ENCODE results near the gene HEPHL1.

Gene HEPHL1

DNA sequence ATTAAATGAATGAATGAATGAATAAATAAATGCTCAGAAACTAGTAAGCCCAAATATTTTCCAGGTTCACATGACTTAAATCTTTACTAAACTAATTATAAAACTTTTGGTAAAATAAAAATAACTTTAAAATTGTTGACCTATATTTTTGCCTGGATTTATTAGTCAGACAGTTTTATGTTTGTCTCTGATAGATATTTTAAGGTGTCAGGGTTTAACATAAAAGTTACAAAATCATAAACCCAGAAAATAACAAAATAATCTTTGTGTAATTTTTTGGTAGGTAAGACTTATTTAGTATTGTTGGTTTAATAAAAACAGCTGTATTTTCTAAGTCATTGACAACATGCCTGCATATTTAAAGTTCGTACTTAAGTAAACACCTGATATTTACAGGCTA, 27.4 kb upstream of the HEPHL1 start:
- TF ChIP-seq TCF12 (IDR thresholded peaks at IDR 0.05; ENCODE audit: low read depth) (no peak), EGR1 (IDR thresholded peaks at IDR 0.05) (no peak), ZBTB7A (IDR thresholded peaks at IDR 0.05; ENCODE audit: low read depth) (no peak), TEAD4 (IDR thresholded peaks at IDR 0.05) (no peak), NFIC (IDR thresholded peaks at IDR 0.05) (no peak), FOXM1 (IDR thresholded peaks at IDR 0.05; ENCODE audit: borderline replicate concordance, low read depth) (no peak), TAF1 (IDR thresholded peaks at IDR 0.05; ENCODE audit: low read depth) (no peak), RAD21 (IDR thresholded peaks at IDR 0.05; ENCODE audit: low read depth) (no peak), CREB1 (IDR thresholded peaks at IDR 0.05; ENCODE audit: low read depth) (no peak), EP300 (IDR thresholded peaks at IDR 0.05; ENCODE audit: borderline replicate concordance) (no peak), CEBPB (IDR thresholded peaks at IDR 0.05) (no peak), YY1 (IDR thresholded peaks at IDR 0.05; ENCODE audit: low read depth) (no peak)
- TF ChIP-seq, protein P1, sequence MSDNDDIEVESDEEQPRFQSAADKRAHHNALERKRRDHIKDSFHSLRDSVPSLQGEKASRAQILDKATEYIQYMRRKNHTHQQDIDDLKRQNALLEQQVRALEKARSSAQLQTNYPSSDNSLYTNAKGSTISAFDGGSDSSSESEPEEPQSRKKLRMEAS (IDR thresholded peaks at IDR 0.05) = no peak
- TF ChIP-seq, protein P2, sequence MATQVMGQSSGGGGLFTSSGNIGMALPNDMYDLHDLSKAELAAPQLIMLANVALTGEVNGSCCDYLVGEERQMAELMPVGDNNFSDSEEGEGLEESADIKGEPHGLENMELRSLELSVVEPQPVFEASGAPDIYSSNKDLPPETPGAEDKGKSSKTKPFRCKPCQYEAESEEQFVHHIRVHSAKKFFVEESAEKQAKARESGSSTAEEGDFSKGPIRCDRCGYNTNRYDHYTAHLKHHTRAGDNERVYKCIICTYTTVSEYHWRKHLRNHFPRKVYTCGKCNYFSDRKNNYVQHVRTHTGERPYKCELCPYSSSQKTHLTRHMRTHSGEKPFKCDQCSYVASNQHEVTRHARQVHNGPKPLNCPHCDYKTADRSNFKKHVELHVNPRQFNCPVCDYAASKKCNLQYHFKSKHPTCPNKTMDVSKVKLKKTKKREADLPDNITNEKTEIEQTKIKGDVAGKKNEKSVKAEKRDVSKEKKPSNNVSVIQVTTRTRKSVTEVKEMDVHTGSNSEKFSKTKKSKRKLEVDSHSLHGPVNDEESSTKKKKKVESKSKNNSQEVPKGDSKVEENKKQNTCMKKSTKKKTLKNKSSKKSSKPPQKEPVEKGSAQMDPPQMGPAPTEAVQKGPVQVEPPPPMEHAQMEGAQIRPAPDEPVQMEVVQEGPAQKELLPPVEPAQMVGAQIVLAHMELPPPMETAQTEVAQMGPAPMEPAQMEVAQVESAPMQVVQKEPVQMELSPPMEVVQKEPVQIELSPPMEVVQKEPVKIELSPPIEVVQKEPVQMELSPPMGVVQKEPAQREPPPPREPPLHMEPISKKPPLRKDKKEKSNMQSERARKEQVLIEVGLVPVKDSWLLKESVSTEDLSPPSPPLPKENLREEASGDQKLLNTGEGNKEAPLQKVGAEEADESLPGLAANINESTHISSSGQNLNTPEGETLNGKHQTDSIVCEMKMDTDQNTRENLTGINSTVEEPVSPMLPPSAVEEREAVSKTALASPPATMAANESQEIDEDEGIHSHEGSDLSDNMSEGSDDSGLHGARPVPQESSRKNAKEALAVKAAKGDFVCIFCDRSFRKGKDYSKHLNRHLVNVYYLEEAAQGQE (IDR thresholded peaks at IDR 0.05; ENCODE audit: low read depth) = no peak
- TF ChIP-seq, protein P3, sequence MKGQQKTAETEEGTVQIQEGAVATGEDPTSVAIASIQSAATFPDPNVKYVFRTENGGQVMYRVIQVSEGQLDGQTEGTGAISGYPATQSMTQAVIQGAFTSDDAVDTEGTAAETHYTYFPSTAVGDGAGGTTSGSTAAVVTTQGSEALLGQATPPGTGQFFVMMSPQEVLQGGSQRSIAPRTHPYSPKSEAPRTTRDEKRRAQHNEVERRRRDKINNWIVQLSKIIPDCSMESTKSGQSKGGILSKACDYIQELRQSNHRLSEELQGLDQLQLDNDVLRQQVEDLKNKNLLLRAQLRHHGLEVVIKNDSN (IDR thresholded peaks at IDR 0.05) = no peak

DNA sequence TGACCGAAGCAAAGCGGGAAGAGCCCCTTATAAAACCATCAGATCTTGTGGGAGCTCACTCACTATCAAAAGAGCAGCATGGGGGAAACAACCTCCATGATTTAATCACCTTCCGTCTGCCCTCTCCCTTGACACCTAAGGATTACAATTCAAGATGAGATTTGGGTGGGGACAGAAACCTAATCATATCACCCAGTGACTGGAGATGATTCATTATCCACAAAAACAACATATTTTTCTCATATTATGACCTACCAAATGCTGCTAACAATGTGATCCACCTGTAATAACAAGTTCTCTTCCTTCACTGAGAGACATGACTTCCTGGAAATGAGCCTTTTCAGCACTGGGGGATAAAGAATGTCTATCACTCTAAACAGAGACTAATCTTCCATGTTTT, 23.4 kb upstream of the HEPHL1 start:
- TF ChIP-seq NFIC (IDR thresholded peaks at IDR 0.05) (no peak), FOXM1 (IDR thresholded peaks at IDR 0.05; ENCODE audit: borderline replicate concordance, low read depth) (no peak), ZBTB7A (IDR thresholded peaks at IDR 0.05; ENCODE audit: low read depth) (no peak), TAF1 (IDR thresholded peaks at IDR 0.05; ENCODE audit: low read depth) (no peak), TCF12 (IDR thresholded peaks at IDR 0.05; ENCODE audit: low read depth) (no peak), CEBPB (IDR thresholded peaks at IDR 0.05) (no peak)
- TF ChIP-seq, protein P2 (IDR thresholded peaks at IDR 0.05; ENCODE audit: low read depth) = no peak
- TF ChIP-seq, protein P1 (IDR thresholded peaks at IDR 0.05) = no peak

DNA sequence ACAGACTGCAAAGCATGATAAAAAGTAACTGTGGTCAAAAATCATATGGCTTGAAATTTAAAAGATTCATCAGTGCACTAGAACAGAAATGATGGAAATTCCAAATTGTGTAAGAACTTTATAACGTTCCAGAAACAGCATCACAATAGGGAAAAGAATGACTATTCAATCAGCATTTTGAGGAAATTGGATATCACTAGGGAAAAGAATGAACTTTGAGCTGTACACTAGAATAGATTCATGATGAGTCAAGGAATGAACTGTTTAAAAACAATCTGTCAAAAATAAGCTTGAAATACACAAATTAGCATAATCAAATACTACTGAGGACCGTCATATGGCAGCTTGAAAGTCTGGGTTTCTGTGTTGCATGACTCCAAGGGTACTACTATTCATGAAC, 20.5 kb upstream of the HEPHL1 start:
- TF ChIP-seq EGR1 (IDR thresholded peaks at IDR 0.05) (no peak), YY1 (IDR thresholded peaks at IDR 0.05; ENCODE audit: low read depth) (no peak), NFIC (IDR thresholded peaks at IDR 0.05) (no peak)

DNA sequence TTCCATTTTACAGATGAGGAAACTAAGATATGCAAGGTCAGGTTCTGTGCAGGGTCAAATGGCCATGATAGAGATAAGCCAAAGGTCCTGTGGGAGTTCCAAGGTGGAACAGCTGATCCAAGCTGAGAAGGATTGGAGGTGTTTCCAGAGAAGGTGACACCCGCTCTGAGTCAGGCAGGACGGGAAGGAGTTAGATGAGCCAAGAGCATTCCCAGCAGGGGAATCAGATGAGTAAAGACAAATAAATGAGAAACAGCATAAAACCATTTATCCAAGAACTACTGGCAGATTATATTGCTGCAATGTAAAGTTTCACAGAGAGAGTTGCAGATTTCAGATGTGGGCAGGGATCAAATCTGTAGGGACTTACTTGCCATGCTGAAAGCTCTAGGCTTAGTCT, 18.9 kb upstream of the HEPHL1 start:
- TF ChIP-seq EGR1 (IDR thresholded peaks at IDR 0.05) = no peak
- no peak for TF ChIP-seq FOXM1 (IDR thresholded peaks at IDR 0.05; ENCODE audit: borderline replicate concordance, low read depth)
- no peak for TF ChIP-seq TEAD4 (IDR thresholded peaks at IDR 0.05)
- TF ChIP-seq, protein P3 (IDR thresholded peaks at IDR 0.05) = no peak
- TF ChIP-seq RAD21 (IDR thresholded peaks at IDR 0.05; ENCODE audit: low read depth) = no peak
- TF ChIP-seq CREB1 (IDR thresholded peaks at IDR 0.05; ENCODE audit: low read depth) = no peak
- TF ChIP-seq, protein P2 (IDR thresholded peaks at IDR 0.05; ENCODE audit: low read depth) = no peak
- TF ChIP-seq ZBTB7A (IDR thresholded peaks at IDR 0.05; ENCODE audit: low read depth) = no peak
- TF ChIP-seq, protein P1 (IDR thresholded peaks at IDR 0.05) = no peak

DNA sequence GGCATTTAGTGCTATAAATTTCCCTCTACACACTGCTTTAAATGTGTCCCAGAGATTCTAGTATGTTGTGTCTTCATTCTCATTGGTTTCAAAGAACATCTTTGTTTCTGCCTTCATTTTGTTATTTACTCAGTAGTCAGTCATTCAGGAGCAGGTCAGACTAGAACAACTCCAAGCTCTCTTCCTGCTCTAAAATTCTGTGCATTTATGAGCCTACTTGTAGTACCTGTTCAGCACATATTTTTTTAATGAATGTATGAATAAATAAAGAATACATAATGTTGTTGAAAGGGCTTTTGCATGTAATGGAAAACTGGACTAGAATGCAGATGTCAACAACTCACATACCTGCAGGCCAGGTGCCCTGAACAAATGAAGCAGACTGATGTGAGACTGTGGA, 13.7 kb upstream of the HEPHL1 start:
- TF ChIP-seq TAF1 (IDR thresholded peaks at IDR 0.05; ENCODE audit: low read depth) (no peak), TCF12 (IDR thresholded peaks at IDR 0.05; ENCODE audit: low read depth) (no peak), TEAD4 (IDR thresholded peaks at IDR 0.05) (no peak), CEBPB (IDR thresholded peaks at IDR 0.05) (no peak), EP300 (IDR thresholded peaks at IDR 0.05; ENCODE audit: borderline replicate concordance) (no peak), EGR1 (IDR thresholded peaks at IDR 0.05) (no peak), ZBTB7A (IDR thresholded peaks at IDR 0.05; ENCODE audit: low read depth) (no peak), RAD21 (IDR thresholded peaks at IDR 0.05; ENCODE audit: low read depth) (no peak), NFIC (IDR thresholded peaks at IDR 0.05) (no peak), CREB1 (IDR thresholded peaks at IDR 0.05; ENCODE audit: low read depth) (no peak), YY1 (IDR thresholded peaks at IDR 0.05; ENCODE audit: low read depth) (no peak), FOXM1 (IDR thresholded peaks at IDR 0.05; ENCODE audit: borderline replicate concordance, low read depth) (no peak)
- TF ChIP-seq, protein P1 (IDR thresholded peaks at IDR 0.05) = no peak
- TF ChIP-seq, protein P3 (IDR thresholded peaks at IDR 0.05) = no peak
- TF ChIP-seq, protein P2 (IDR thresholded peaks at IDR 0.05; ENCODE audit: low read depth) = no peak

All from Ishikawa (cell line).